ENCODE data around the gene NPRL2. TPM values are rescaled to one million over a fixed set of nuclear protein-coding genes. Genes with fewer than 3 reads are reported as not detected.

The NPRL2 gene
- total RNA-seq, 1 experiment from 2014 or later: 29.8 TPM

GRCh38 chr3:50356553-50356952 lies 6.0 kb upstream of the NPRL2 start:
- H3K27me3 Mint-ChIP-seq (ENCODE audit: insufficient read depth, unreplicated experiment): no peaks in the 10 kb centered on the region
- peaks cover 31% of the 10 kb centered on the region for H3K36me3 Mint-ChIP-seq (ENCODE audit: insufficient read depth, unreplicated experiment)
- H3K4me1 Mint-ChIP-seq (ENCODE audit: low read depth, unreplicated experiment): peaks cover 6% of the 10 kb centered on the region
- no peaks in the 10 kb centered on the region for H3K9me3 ChIP-seq
- ChIA-PET CTCF (interaction anchor here (0.8 kb wide), 1 partner anchor 19 kb away, joined by 3 read pairs; no protein-coding TSS in a partner anchor), POLR2A (interaction anchor here (1.2 kb wide), 1 partner anchor 20 kb away, joined by 3 read pairs; no protein-coding TSS in a partner anchor)
- H3K27ac Mint-ChIP-seq (ENCODE audit: unreplicated experiment): no peak overlapping the region
- no peaks in the 10 kb centered on the region for H3K27me3 ChIP-seq (replicated peaks; ENCODE audit: control insufficient read depth, insufficient read depth, low read length)
- no peak overlapping the region for H3K4me3 ChIP-seq (ENCODE audit: low read depth, low read length)
- no peak overlapping the region for H3K4me3 Mint-ChIP-seq (ENCODE audit: unreplicated experiment)
- BruUV-seq (replicated peaks): no TSS peak
- no peaks in the 10 kb centered on the region for H3K9me3 Mint-ChIP-seq (ENCODE audit: unreplicated experiment)
- intact Hi-C loops (cut with micrococcal nuclease; ENCODE audit: unreplicated experiment): no loop called here
- peaks cover 1% of the 10 kb centered on the region; the same call in 1 of the 2 replicates for H3K36me3 ChIP-seq (ENCODE audit: control insufficient read depth, insufficient read depth, low read length)
- TF ChIP-seq CTCF (IDR thresholded peaks at IDR 0.05; ENCODE audit: insufficient read depth in 1 of 2, low read depth in 1 of 2, low read length in 1 of 2, severe bottlenecking in 1 of 2, unreplicated experiment in 1 of 2): no peak
- no peak for DNase-seq
- peaks cover 25% of the 10 kb centered on the region for H3K4me1 ChIP-seq

GRCh38 chr3:50355829-50356552 lies 5.4 kb upstream of the NPRL2 start:
- Histone ChIP-seq H3K9me3 (no peaks in the 10 kb centered on the region), H3K36me3 (ENCODE audit: control insufficient read depth, insufficient read depth, low read length) (peaks cover 1% of the 10 kb centered on the region; the same call in 1 of the 2 replicates), H3K4me1 (peaks cover 25% of the 10 kb centered on the region), H3K27me3 (replicated peaks; ENCODE audit: control insufficient read depth, insufficient read depth, low read length) (no peaks in the 10 kb centered on the region), H3K4me3 (ENCODE audit: low read depth, low read length) (no peak overlapping the region)
- no peak for TF ChIP-seq CTCF (IDR thresholded peaks at IDR 0.05; ENCODE audit: insufficient read depth in 1 of 2, low read depth in 1 of 2, low read length in 1 of 2, severe bottlenecking in 1 of 2, unreplicated experiment in 1 of 2)
- DNase-seq: no peak
- POLR2A ChIA-PET: interaction anchor here (1.2 kb wide), 1 partner anchor 19 kb away, joined by 3 read pairs; no protein-coding TSS in a partner anchor
- H3K4me1 Mint-ChIP-seq (ENCODE audit: low read depth, unreplicated experiment): peaks cover 11% of the 10 kb centered on the region
- H3K36me3 Mint-ChIP-seq (ENCODE audit: insufficient read depth, unreplicated experiment): peaks cover 35% of the 10 kb centered on the region
- H3K9me3 Mint-ChIP-seq (ENCODE audit: unreplicated experiment): no peaks in the 10 kb centered on the region
- BruUV-seq (replicated peaks): no TSS peak
- CTCF ChIA-PET: no interaction called here
- intact Hi-C loops (cut with micrococcal nuclease; ENCODE audit: unreplicated experiment): no loop called here
- no peak overlapping the region for H3K4me3 Mint-ChIP-seq (ENCODE audit: unreplicated experiment)
- no peak overlapping the region for H3K27ac Mint-ChIP-seq (ENCODE audit: unreplicated experiment)
- no peaks in the 10 kb centered on the region for H3K27me3 Mint-ChIP-seq (ENCODE audit: insufficient read depth, unreplicated experiment)

- ChIA-PET POLR2A (no interaction called here), CTCF (no interaction called here)
- no peak overlapping the region for H3K4me3 ChIP-seq (ENCODE audit: low read depth, low read length)
- peaks cover 11% of the 10 kb centered on the region for H3K4me1 Mint-ChIP-seq (ENCODE audit: low read depth, unreplicated experiment)
- peaks cover 1% of the 10 kb centered on the region; the same call in 1 of the 2 replicates for H3K36me3 ChIP-seq (ENCODE audit: control insufficient read depth, insufficient read depth, low read length)
- no peak for DNase-seq
- no peaks in the 10 kb centered on the region for H3K9me3 ChIP-seq
- no peak overlapping the region for H3K27ac Mint-ChIP-seq (ENCODE audit: unreplicated experiment)
- intact Hi-C loops (cut with micrococcal nuclease; ENCODE audit: unreplicated experiment): loop anchor here (5.0 kb wide), 1 partner anchor 257 kb away; the partner anchor contains the start of gene CISH
- H3K4me3 Mint-ChIP-seq (ENCODE audit: unreplicated experiment): no peak overlapping the region
- H3K27me3 Mint-ChIP-seq (ENCODE audit: insufficient read depth, unreplicated experiment): no peaks in the 10 kb centered on the region
- TF ChIP-seq CTCF (IDR thresholded peaks at IDR 0.05; ENCODE audit: insufficient read depth in 1 of 2, low read depth in 1 of 2, low read length in 1 of 2, severe bottlenecking in 1 of 2, unreplicated experiment in 1 of 2): no peak
- peaks cover 46% of the 10 kb centered on the region for H3K36me3 Mint-ChIP-seq (ENCODE audit: insufficient read depth, unreplicated experiment)
- BruUV-seq (replicated peaks): no TSS peak
- H3K4me1 ChIP-seq: peaks cover 25% of the 10 kb centered on the region
- no peaks in the 10 kb centered on the region for H3K27me3 ChIP-seq (replicated peaks; ENCODE audit: control insufficient read depth, insufficient read depth, low read length)
- H3K9me3 Mint-ChIP-seq (ENCODE audit: unreplicated experiment): no peaks in the 10 kb centered on the region
Observed at GRCh38 chr3:50354850-50355249, 4.3 kb upstream of the NPRL2 start.
